CD8-positive, alpha-beta memory T cell (primary cell): ENCODE measurements around the gene SGMS1. TPM values are rescaled to one million over a fixed set of nuclear protein-coding genes. Genes with fewer than 3 reads are reported as not detected.

Experiments
- CTCF ChIA-PET: fragments of 350-600 bp; sonication (Branson Sonifier 250); formaldehyde crosslinking; loops from one replicate; lab custom pipeline; 2021; ENCODE audit warnings: antibody characterized with exemption; lab: Charles Lee
- POLR2A ChIA-PET: fragments of 350-600 bp; sonication (Branson Sonifier 250); formaldehyde crosslinking; loops from one replicate; lab custom pipeline; 2021; ENCODE audit warnings: antibody characterized with exemption; lab: Charles Lee
- DNase-seq, 5 donors: peaks; one replicate each; pipeline versions ENCODE4 v3.0.0 to v3.0.0-alpha.2; 2020 to 2022; ENCODE audit warnings: mixed read lengths in 1 of 5
- H3K27ac ChIP-seq: one replicate; pipeline ENCODE4 v1.7.0; 2013; ENCODE audit warnings: low read depth, mild to moderate bottlenecking, low read length, moderate library complexity
- H3K27me3 ChIP-seq: 2 replicates; pipeline ENCODE4 v1.7.0; 2013; ENCODE audit warnings: low read length, mild to moderate bottlenecking; ENCODE audit not compliant: insufficient read depth, poor library complexity, severe bottlenecking
- H3K36me3 ChIP-seq: 2 replicates; pipeline ENCODE4 v1.7.0; 2013; ENCODE audit warnings: mild to moderate bottlenecking, low read length, moderate library complexity; ENCODE audit not compliant: insufficient read depth
- H3K4me1 ChIP-seq: 2 replicates; pipeline ENCODE4 v1.7.0; 2013; ENCODE audit warnings: mild to moderate bottlenecking, low read length, moderate library complexity; ENCODE audit not compliant: insufficient read depth
- H3K4me3 ChIP-seq: 2 replicates; pipeline ENCODE4 v1.7.0; 2013; ENCODE audit warnings: mild to moderate bottlenecking, low read length
- H3K9me3 ChIP-seq: 2 replicates; pipeline ENCODE4 v1.7.0; 2013; ENCODE audit warnings: mild to moderate bottlenecking, low read length
- H3K27ac Mint-ChIP-seq, 8 donors: one replicate each; pipeline ENCODE4 v1.8.0; 2020 to 2021; ENCODE audit warnings: mixed read lengths in 8 of 8, mild to moderate bottlenecking in 6 of 8, inconsistent platforms in 3 of 8, moderate library complexity in 3 of 8
- H3K27me3 Mint-ChIP-seq, 2 donors: one replicate each; pipeline ENCODE4 v1.8.0; 2020 to 2021; ENCODE audit warnings: mixed read lengths in 2 of 2, mild to moderate bottlenecking in 1 of 2, moderate library complexity in 1 of 2
- H3K36me3 Mint-ChIP-seq, 3 donors: one replicate each; pipeline ENCODE4 v1.8.0; 2020 to 2021; ENCODE audit warnings: mixed read lengths in 3 of 3, inconsistent platforms in 1 of 3, mild to moderate bottlenecking in 1 of 3
- H3K4me1 Mint-ChIP-seq, 3 donors: one replicate each; pipeline ENCODE4 v1.8.0; 2020 to 2021; ENCODE audit warnings: mixed read lengths in 3 of 3, inconsistent platforms in 1 of 3, mild to moderate bottlenecking in 1 of 3
- H3K4me3 Mint-ChIP-seq, 7 donors: one replicate each; pipeline ENCODE4 v1.8.0; 2020 to 2021; ENCODE audit warnings: mixed read lengths in 7 of 7, mild to moderate bottlenecking in 6 of 7, moderate library complexity in 4 of 7, inconsistent platforms in 2 of 7
- H3K9me3 Mint-ChIP-seq, 5 donors: one replicate each; pipeline ENCODE4 v1.8.0; 2020 to 2022; ENCODE audit warnings: mixed read lengths in 5 of 5, mild to moderate bottlenecking in 3 of 5, moderate library complexity in 2 of 5, inconsistent platforms in 1 of 5
- polyA plus RNA-seq: library from polyadenylated mRNA; unstranded; fragments of 300-500 nt; fragmentation: Illumina TruSeq; gene quantifications from one replicate; pipeline ENCODE4 v1.2.3, GENCODE V29; 2021
- total RNA-seq, 2 experiments: library from RNA; stranded (reverse); gene quantifications; one replicate each; pipeline ENCODE4 v1.2.3, GENCODE V29; 2021

Gene SGMS1
- total and polyA plus RNA-seq, 3 experiments from 2014 or later = 11.3 to 14.5 (median 13.5) TPM

- no peak overlapping the region for H3K27ac ChIP-seq
- no peaks in the 10 kb centered on the region for H3K9me3 ChIP-seq
- peaks cover 30% of the 10 kb centered on the region for H3K4me1 ChIP-seq
- ChIA-PET POLR2A (no interaction called here), CTCF (no interaction called here)
- H3K9me3 Mint-ChIP-seq = no peaks in the 10 kb centered on the region
- no peaks in the 10 kb centered on the region for H3K27me3 ChIP-seq
- H3K4me1 Mint-ChIP-seq = peaks cover 42 to 61% (median 60%) of the 10 kb centered on the region in 3 donors
- no peak for DNase-seq
- no peaks in the 10 kb centered on the region for H3K36me3 ChIP-seq
- no peak overlapping the region for H3K4me3 ChIP-seq
- H3K27me3 Mint-ChIP-seq = no peaks in the 10 kb centered on the region
- peaks cover 0 to 10% (median 6%) of the 10 kb centered on the region in 3 donors for H3K36me3 Mint-ChIP-seq
- H3K4me3 Mint-ChIP-seq = no peak overlapping the region
- peak overlapping the region in 2 of 8 donors; percentile 2 to 55 for H3K27ac Mint-ChIP-seq
Measured at GRCh38 chr10:50334273-50334672, 289.5 kb downstream of the SGMS1 start.

- Mint-ChIP-seq H3K27me3 (no peaks in the 10 kb centered on the region), H3K4me3 (no peak overlapping the region), H3K9me3 (no peaks in the 10 kb centered on the region), H3K4me1 (peaks cover 39 to 58% (median 57%) of the 10 kb centered on the region in 3 donors), H3K27ac (peak overlapping the region in 1 of 8 donors; percentile 50), H3K36me3 (peaks cover 0 to 7% (median 5%) of the 10 kb centered on the region in 3 donors)
- H3K4me3 ChIP-seq = no peak overlapping the region
- peaks cover 30% of the 10 kb centered on the region for H3K4me1 ChIP-seq
- H3K27me3 ChIP-seq = no peaks in the 10 kb centered on the region
- no peak overlapping the region for H3K27ac ChIP-seq
- ChIA-PET CTCF (no interaction called here), POLR2A (no interaction called here)
- no peaks in the 10 kb centered on the region for H3K9me3 ChIP-seq
- DNase-seq = no peak
- H3K36me3 ChIP-seq = no peaks in the 10 kb centered on the region
Measured at GRCh38 chr10:50333872-50334271, 289.9 kb downstream of the SGMS1 start.

- no peak overlapping the region for H3K27ac Mint-ChIP-seq
- CTCF ChIA-PET = no interaction called here
- Histone ChIP-seq H3K4me1 (peaks cover 30% of the 10 kb centered on the region), H3K27me3 (no peaks in the 10 kb centered on the region), H3K4me3 (no peak overlapping the region), H3K9me3 (no peaks in the 10 kb centered on the region), H3K36me3 (no peaks in the 10 kb centered on the region), H3K27ac (peak overlapping the region; percentile 52)
- no peak overlapping the region for H3K4me3 Mint-ChIP-seq
- H3K9me3 Mint-ChIP-seq = no peaks in the 10 kb centered on the region
- DNase-seq = no peak
- peaks cover 31 to 46% (median 46%) of the 10 kb centered on the region in 3 donors for H3K4me1 Mint-ChIP-seq
- H3K36me3 Mint-ChIP-seq = peaks cover 0 to 9% (median 8%) of the 10 kb centered on the region in 3 donors
- H3K27me3 Mint-ChIP-seq = no peaks in the 10 kb centered on the region
- POLR2A ChIA-PET = interaction anchor here (0.6 kb wide), 1 partner anchor 31 kb away, joined by 3 read pairs; no protein-coding TSS in a partner anchor
Measured at GRCh38 chr10:50332108-50332842, 291.5 kb downstream of the SGMS1 start.

- Mint-ChIP-seq H3K9me3 (no peaks in the 10 kb centered on the region), H3K4me1 (peaks cover 28 to 46% (median 38%) of the 10 kb centered on the region in 3 donors), H3K27me3 (no peaks in the 10 kb centered on the region), H3K4me3 (no peak overlapping the region), H3K36me3 (peaks cover 0 to 15% (median 14%) of the 10 kb centered on the region in 3 donors), H3K27ac (peak overlapping the region in 1 of 8 donors; percentile 18)
- Histone ChIP-seq H3K36me3 (no peaks in the 10 kb centered on the region), H3K27me3 (no peaks in the 10 kb centered on the region), H3K9me3 (no peaks in the 10 kb centered on the region), H3K27ac (peak overlapping the region; percentile 52), H3K4me1 (peaks cover 26% of the 10 kb centered on the region), H3K4me3 (no peak overlapping the region)
- DNase-seq = no peak
- ChIA-PET POLR2A (no interaction called here), CTCF (no interaction called here)
Measured at GRCh38 chr10:50331486-50331885, 292.3 kb downstream of the SGMS1 start.

GRCh38 chr10:50326757-50327701, 296.7 kb downstream of the SGMS1 start:
- CTCF ChIA-PET = no interaction called here
- Mint-ChIP-seq H3K4me3 (peak overlapping the region in 1 of 7 donors; percentile 38), H3K27ac (peak overlapping the region in 1 of 8 donors; percentile 2), H3K4me1 (peaks cover 3 to 35% (median 16%) of the 10 kb centered on the region in 3 donors), H3K9me3 (no peaks in the 10 kb centered on the region), H3K36me3 (peaks cover 4 to 35% (median 16%) of the 10 kb centered on the region in 3 donors), H3K27me3 (no peaks in the 10 kb centered on the region)
- Histone ChIP-seq H3K4me1 (no peaks in the 10 kb centered on the region), H3K36me3 (no peaks in the 10 kb centered on the region), H3K27ac (peak overlapping the region; percentile 73), H3K9me3 (no peaks in the 10 kb centered on the region), H3K4me3 (no peak overlapping the region), H3K27me3 (no peaks in the 10 kb centered on the region)
- no peak for DNase-seq
- POLR2A ChIA-PET = no interaction called here

- ChIA-PET CTCF (no interaction called here), POLR2A (no interaction called here)
- Histone ChIP-seq H3K9me3 (no peaks in the 10 kb centered on the region), H3K27me3 (no peaks in the 10 kb centered on the region), H3K27ac (peak overlapping the region; percentile 73), H3K4me1 (no peaks in the 10 kb centered on the region), H3K4me3 (no peak overlapping the region), H3K36me3 (no peaks in the 10 kb centered on the region)
- Mint-ChIP-seq H3K4me3 (no peak overlapping the region), H3K4me1 (peaks cover 6 to 44% (median 18%) of the 10 kb centered on the region in 3 donors), H3K9me3 (no peaks in the 10 kb centered on the region), H3K27ac (no peak overlapping the region), H3K27me3 (peaks cover 0 to 2% of the 10 kb centered on the region in 2 donors), H3K36me3 (peaks cover 4 to 40% (median 16%) of the 10 kb centered on the region in 3 donors)
- no peak for DNase-seq
Measured at GRCh38 chr10:50326172-50326555, 297.6 kb downstream of the SGMS1 start.

GRCh38 chr10:50325449-50326171, 298.1 kb downstream of the SGMS1 start:
- Histone ChIP-seq H3K27ac (peak overlapping the region; percentile 73), H3K36me3 (no peaks in the 10 kb centered on the region), H3K9me3 (no peaks in the 10 kb centered on the region), H3K4me3 (no peak overlapping the region), H3K27me3 (no peaks in the 10 kb centered on the region), H3K4me1 (no peaks in the 10 kb centered on the region)
- H3K9me3 Mint-ChIP-seq = no peaks in the 10 kb centered on the region
- no peak for DNase-seq
- ChIA-PET POLR2A (no interaction called here), CTCF (no interaction called here)
- peaks cover 0 to 2% of the 10 kb centered on the region in 2 donors for H3K27me3 Mint-ChIP-seq
- H3K36me3 Mint-ChIP-seq = peaks cover 5 to 41% (median 18%) of the 10 kb centered on the region in 3 donors
- H3K4me1 Mint-ChIP-seq = peaks cover 6 to 46% (median 18%) of the 10 kb centered on the region in 3 donors
- H3K4me3 Mint-ChIP-seq = peak overlapping the region in 1 of 7 donors; percentile 10
- peak overlapping the region in 1 of 8 donors; percentile 70 for H3K27ac Mint-ChIP-seq
